Smooth muscle cell (in vitro differentiated cells): ENCODE measurements around the gene METTL16. TPM values are rescaled to one million over a fixed set of nuclear protein-coding genes. Genes with fewer than 3 reads are reported as not detected.
"Not testable (repeated sequence)": the region's sequence is repeated elsewhere in the genome, so short reads cannot be mapped to it uniquely, and the experiment has no call there.

Experiments
- DNase-seq: peaks from one replicate; lab custom pipeline; 2025; ENCODE audit not compliant: unreplicated experiment; lab: John Stamatoyannopoulos, UW
- H2AFZ ChIP-seq: fragments of 200-600 bp; sonication (generic); 2 replicates; pipeline ENCODE4 v1.6.0; 2016; ENCODE audit warnings: antibody characterized with exemption, low read depth, mild to moderate bottlenecking
- H3F3A ChIP-seq: fragments of 200-600 bp; sonication (generic); 2 replicates; pipeline ENCODE4 v1.6.0; 2017; ENCODE audit warnings: antibody characterized with exemption, low read depth
- H3K27ac ChIP-seq: fragments of 200-600 bp; sonication (generic); 2 replicates; pipeline ENCODE4 v1.5.1; 2016; ENCODE audit warnings: low read depth, mild to moderate bottlenecking
- H3K27me3 ChIP-seq: fragments of 200-600 bp; sonication (generic); 2 replicates; pipeline ENCODE4 v1.6.1; 2016; ENCODE audit warnings: low read depth, mild to moderate bottlenecking
- H3K36me3 ChIP-seq: fragments of 200-600 bp; sonication (generic); 2 replicates; pipeline ENCODE4 v1.5.1; 2016; ENCODE audit warnings: low read depth
- H3K4me1 ChIP-seq: fragments of 200-600 bp; sonication (generic); 2 replicates; pipeline ENCODE4 v1.5.1; 2016; ENCODE audit warnings: low read depth
- H3K4me2 ChIP-seq: fragments of 200-600 bp; sonication (generic); 2 replicates; pipeline ENCODE4 v1.6.0; 2016; ENCODE audit warnings: mild to moderate bottlenecking
- H3K4me3 ChIP-seq: fragments of 200-600 bp; sonication (generic); 2 replicates; pipeline ENCODE4 v1.5.1; 2016; ENCODE audit warnings: mild to moderate bottlenecking
- H3K79me2 ChIP-seq: fragments of 200-600 bp; sonication (generic); 2 replicates; pipeline ENCODE4 v1.6.0; 2016; ENCODE audit warnings: low read depth, mild to moderate bottlenecking
- H3K9ac ChIP-seq: fragments of 200-600 bp; sonication (generic); 2 replicates; pipeline ENCODE4 v1.6.0; 2016; ENCODE audit warnings: low read depth
- H3K9me3 ChIP-seq: fragments of 200-600 bp; sonication (generic); replicated peaks from 2 replicates; pipeline ENCODE4 v1.5.1; 2016; ENCODE audit warnings: low read depth
- H4K20me1 ChIP-seq: fragments of 200-600 bp; sonication (generic); 2 replicates; pipeline ENCODE4 v1.6.0; 2016; ENCODE audit warnings: low read depth
- WGBS: methylation state at CpG from one replicate; pipeline ENCODE4 v1.1.7; 2016; ENCODE audit warnings: low lambda C conversion rate; 5-methylcytosine and 5-hydroxymethylcytosine counted together
- polyA plus RNA-seq: library from polyadenylated mRNA; unstranded; fragments of >200 nt; fragmentation: Nextera tagmentation; extraction: Ambion mirVana; gene quantifications from 2 replicates; pipeline ENCODE4 v1.2.1, GENCODE V29; 2016
- total RNA-seq: library from RNA; depleted of rRNA; stranded (reverse); fragments of >200 nt; gene quantifications from 2 replicates; pipeline ENCODE4 v1.2.3, GENCODE V29; 2014
- TF ChIP-seq, protein P1 (sequence below): fragments of 200-600 bp; sonication (generic); IDR thresholded peaks from 2 replicates; pipeline ENCODE4 v1.5.1; 2017; ENCODE audit warnings: borderline replicate concordance, mild to moderate bottlenecking, antibody characterized with exemption; ENCODE audit not compliant: insufficient read depth, poor library complexity, severe bottlenecking

Gene METTL16
- total and polyA plus RNA-seq, 2 experiments from 2014 or later = 16.8 to 27.4 TPM

DNA sequence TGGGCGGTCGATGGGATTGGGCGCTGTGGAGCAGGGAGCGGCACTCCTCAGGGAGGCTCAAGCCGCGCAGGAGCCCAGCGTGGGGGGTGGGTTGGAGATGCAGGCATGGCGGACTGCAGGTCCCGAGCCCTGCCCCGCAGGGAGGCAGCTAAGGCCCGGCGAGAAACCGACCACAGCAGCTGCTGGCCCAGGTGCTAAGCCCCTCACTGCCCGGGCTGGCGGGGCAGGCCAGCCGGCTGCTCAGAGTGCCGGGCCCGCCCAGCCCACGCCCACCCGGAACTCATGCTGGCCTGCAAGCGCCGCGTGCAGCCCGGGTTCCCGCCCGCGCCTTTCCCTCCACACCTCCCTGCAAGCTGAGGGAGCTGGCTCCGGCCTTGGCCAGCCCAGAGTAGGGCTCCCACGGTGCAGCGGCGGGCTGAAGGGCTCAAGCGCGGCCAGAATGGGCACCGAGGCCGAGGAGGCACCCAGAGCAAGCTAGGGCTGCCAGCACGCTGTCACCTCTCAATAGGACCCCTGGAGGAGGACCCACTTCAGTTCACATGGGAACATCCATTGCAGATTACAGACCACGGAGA lies 20.5 kb upstream of the METTL16 start:
- H3K9me3 ChIP-seq = no peaks in the 10 kb centered on the region
- no peak overlapping the region for H3K4me2 ChIP-seq
- H4K20me1 ChIP-seq = no peaks in the 10 kb centered on the region
- no peak overlapping the region for H3K27ac ChIP-seq
- H3K27me3 ChIP-seq = no peaks in the 10 kb centered on the region
- H3F3A ChIP-seq = no peaks in the 10 kb centered on the region
- TF ChIP-seq, protein P1, sequence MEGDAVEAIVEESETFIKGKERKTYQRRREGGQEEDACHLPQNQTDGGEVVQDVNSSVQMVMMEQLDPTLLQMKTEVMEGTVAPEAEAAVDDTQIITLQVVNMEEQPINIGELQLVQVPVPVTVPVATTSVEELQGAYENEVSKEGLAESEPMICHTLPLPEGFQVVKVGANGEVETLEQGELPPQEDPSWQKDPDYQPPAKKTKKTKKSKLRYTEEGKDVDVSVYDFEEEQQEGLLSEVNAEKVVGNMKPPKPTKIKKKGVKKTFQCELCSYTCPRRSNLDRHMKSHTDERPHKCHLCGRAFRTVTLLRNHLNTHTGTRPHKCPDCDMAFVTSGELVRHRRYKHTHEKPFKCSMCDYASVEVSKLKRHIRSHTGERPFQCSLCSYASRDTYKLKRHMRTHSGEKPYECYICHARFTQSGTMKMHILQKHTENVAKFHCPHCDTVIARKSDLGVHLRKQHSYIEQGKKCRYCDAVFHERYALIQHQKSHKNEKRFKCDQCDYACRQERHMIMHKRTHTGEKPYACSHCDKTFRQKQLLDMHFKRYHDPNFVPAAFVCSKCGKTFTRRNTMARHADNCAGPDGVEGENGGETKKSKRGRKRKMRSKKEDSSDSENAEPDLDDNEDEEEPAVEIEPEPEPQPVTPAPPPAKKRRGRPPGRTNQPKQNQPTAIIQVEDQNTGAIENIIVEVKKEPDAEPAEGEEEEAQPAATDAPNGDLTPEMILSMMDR = no peak
- DNase-seq = no peak
- no peaks in the 10 kb centered on the region for H3K79me2 ChIP-seq
- H3K4me1 ChIP-seq = no peaks in the 10 kb centered on the region
- no peaks in the 10 kb centered on the region for H3K36me3 ChIP-seq
- no peak overlapping the region for H2AFZ ChIP-seq
- no peak overlapping the region for H3K9ac ChIP-seq
- H3K4me3 ChIP-seq = no peak overlapping the region
- 97% methylated on average over 33 of the region's 37 CpGs for WGBS

DNA sequence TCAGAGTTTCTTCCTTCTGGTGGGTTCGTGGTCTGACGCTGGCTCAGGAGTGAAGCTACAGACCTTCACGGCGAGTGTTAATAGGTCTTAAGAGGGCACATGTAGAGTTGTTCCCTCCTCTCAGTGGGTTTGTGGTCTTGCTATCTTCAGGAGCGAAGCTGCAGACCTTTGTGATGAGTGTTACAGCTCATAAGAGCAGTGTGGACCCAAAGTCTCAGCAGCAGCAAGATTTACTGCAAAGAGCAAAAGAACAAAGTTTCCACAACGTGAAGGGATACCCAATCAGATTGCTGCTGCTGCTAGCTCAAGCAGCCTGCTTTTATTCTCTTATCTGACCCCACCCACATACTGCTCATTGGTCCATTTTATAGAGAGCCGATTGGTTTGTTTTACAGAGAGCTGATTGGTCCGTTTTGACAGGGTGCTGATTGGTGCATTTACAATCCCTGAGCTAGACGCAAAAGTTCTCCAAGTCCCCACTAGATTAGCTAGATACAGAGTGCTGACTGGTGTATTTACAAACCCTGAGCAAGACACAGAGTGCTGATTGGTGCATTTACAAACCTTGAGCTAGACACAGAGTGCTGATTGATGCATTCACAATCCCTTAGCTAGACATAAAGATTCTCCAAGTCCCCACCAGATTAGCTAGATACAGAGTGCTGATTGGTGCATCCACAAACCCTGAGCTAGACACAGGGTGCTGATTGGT lies 19.7 kb upstream of the METTL16 start:
- not testable (repeated sequence) for H3K9ac ChIP-seq, H4K20me1 ChIP-seq, H3K36me3 ChIP-seq, H3K27me3 ChIP-seq, H3K4me1 ChIP-seq, H3F3A ChIP-seq, H3K79me2 ChIP-seq, H3K9me3 ChIP-seq, H3K4me2 ChIP-seq, H3K4me3 ChIP-seq, H3K27ac ChIP-seq, H2AFZ ChIP-seq, DNase-seq
- 75% methylated on average over 9 of the region's 9 CpGs for WGBS

DNA sequence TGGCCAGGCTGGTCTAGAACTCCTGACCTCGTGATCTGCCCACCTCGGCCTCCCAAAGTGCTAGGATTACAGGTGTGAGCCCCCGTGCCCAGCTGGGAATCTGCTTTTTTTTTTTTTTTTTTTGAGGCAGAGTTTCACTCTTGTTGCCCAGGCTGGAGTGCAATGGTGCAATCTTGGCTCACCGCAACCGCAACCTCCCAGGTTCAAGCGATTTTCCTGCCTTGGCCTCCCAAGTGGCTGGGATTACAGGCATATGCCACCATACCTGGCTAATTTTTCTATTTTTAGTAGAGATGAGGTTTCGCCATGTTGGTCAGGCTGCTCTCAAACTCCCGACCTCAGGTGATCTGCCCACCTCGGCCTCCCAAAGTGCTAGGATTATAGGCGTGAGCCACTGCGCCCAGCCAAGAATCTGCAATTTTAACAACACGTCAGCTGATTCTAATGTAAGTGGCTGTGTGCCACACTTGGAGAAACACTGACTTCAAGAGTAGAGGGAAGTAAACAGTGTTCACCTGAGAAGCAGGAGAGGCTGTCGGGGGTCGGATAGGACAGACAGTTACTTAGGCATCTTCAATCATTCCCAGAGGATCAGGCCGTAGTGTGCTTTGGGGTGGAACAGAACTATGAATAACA lies 10.2 kb upstream of the METTL16 start:
- not testable (repeated sequence) for H3K27ac ChIP-seq, DNase-seq, H3K9ac ChIP-seq, H3K36me3 ChIP-seq, H3K4me3 ChIP-seq, H3K27me3 ChIP-seq, H2AFZ ChIP-seq, H3K9me3 ChIP-seq, H3K4me2 ChIP-seq, H4K20me1 ChIP-seq, H3K4me1 ChIP-seq, H3K79me2 ChIP-seq, H3F3A ChIP-seq
- 95% methylated on average over 15 of the region's 15 CpGs for WGBS

- no peak overlapping the region for H3K27ac ChIP-seq
- no peak overlapping the region for H3K4me2 ChIP-seq
- DNase-seq = no peak
- H3K27me3 ChIP-seq = no peaks in the 10 kb centered on the region
- H3F3A ChIP-seq = no peaks in the 10 kb centered on the region
- no peaks in the 10 kb centered on the region for H4K20me1 ChIP-seq
- no peak overlapping the region for H3K4me3 ChIP-seq
- no peak overlapping the region for H2AFZ ChIP-seq
- H3K9me3 ChIP-seq = no peaks in the 10 kb centered on the region
- H3K4me1 ChIP-seq = no peaks in the 10 kb centered on the region
- TF ChIP-seq, protein P1 = no peak
- WGBS = 91% methylated on average over 5 of the region's 5 CpGs
- H3K9ac ChIP-seq = no peak overlapping the region
- no peaks in the 10 kb centered on the region for H3K79me2 ChIP-seq
- no peaks in the 10 kb centered on the region for H3K36me3 ChIP-seq
These were observed 9.6 kb upstream of the METTL16 start for GRCh38 chr17:2521257-2521656.
